Progenitor cell of endocrine pancreas (in vitro differentiated cells): ENCODE results near the gene RIOK3. TPM values are rescaled to one million over a fixed set of nuclear protein-coding genes. Genes with fewer than 3 reads are reported as not detected.

Experiments used
- DNase-seq: peaks from one replicate; pipeline ENCODE4 v3.0.0; 2021; ENCODE audit warnings: low spot score; ENCODE audit not compliant: unreplicated experiment
- H3K27ac Mint-ChIP-seq: 2 replicates; pipeline ENCODE4 v1.8.0; 2021; ENCODE audit warnings: mild to moderate bottlenecking, moderate library complexity, mixed read lengths
- H3K27me3 Mint-ChIP-seq: 2 replicates; pipeline ENCODE4 v1.8.0; 2021; ENCODE audit warnings: mixed read lengths
- H3K36me3 Mint-ChIP-seq: 2 replicates; pipeline ENCODE4 v1.8.0; 2022; ENCODE audit warnings: mixed read lengths; ENCODE audit not compliant: insufficient read depth
- H3K4me1 Mint-ChIP-seq: 2 replicates; pipeline ENCODE4 v1.8.0; 2021; ENCODE audit warnings: low read depth, mixed read lengths
- H3K4me3 Mint-ChIP-seq: 2 replicates; pipeline ENCODE4 v1.8.0; 2021; ENCODE audit warnings: low read depth, mild to moderate bottlenecking, moderate library complexity, mixed read lengths
- H3K9me3 Mint-ChIP-seq: 2 replicates; pipeline ENCODE4 v1.8.0; 2021; ENCODE audit warnings: low read depth, mixed read lengths
- total RNA-seq: library from RNA; stranded (reverse); gene quantifications from 2 replicates; pipeline ENCODE4 v1.2.1, GENCODE V29; 2021
- TF ChIP-seq, protein P1 (sequence below): fragments of 200-600 bp; sonication (generic); IDR thresholded peaks from one replicate; pipeline ENCODE4 v1.5.0; 2021; ENCODE audit warnings: antibody characterized with exemption, mild to moderate bottlenecking; ENCODE audit not compliant: unreplicated experiment

The RIOK3 gene
- total RNA-seq, 1 donor from 2014 or later: 52.8 TPM

DNA sequence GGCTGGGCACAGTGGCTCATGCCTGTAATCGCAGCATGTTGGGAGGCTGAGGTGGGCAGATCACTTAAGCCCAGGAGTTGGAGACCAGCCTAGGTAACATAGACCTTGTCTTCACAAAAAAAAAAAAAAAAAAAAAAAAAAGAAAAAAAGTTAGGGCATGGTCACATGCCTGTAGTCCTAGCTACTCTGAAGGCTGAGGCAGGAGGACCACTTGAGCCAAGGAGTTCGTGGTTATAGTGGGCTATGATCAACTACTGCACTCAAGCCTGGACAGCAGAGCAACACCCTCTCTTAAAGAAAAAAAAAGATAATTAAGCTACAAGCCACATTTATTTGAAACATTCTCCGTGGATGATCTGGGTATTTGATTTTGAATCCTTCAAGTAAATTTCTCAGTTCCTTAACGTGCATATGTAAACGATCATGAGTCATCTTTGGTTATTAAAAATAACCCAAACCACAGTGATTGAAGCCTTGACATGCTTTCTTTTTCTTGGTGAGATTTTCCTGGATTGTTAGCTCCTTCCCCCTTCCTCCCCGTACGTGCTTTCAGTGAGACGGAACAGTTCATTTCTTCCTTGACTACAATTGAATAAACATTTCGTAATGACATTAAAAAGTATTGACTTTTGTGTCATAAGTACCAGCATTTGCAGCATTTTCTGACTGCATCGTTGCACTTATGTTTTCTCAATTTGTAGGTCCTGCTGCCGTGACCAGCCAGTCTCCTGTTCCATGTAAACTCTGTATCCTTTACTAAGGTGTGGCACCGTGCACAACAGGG, 70.5 kb downstream of the RIOK3 start:
- Mint-ChIP-seq H3K36me3 (peaks cover 39% of the 10 kb centered on the region), H3K27ac (no peak overlapping the region), H3K4me1 (no peaks in the 10 kb centered on the region), H3K4me3 (no peak overlapping the region), H3K9me3 (no peaks in the 10 kb centered on the region), H3K27me3 (no peaks in the 10 kb centered on the region)
- TF ChIP-seq, protein P1, sequence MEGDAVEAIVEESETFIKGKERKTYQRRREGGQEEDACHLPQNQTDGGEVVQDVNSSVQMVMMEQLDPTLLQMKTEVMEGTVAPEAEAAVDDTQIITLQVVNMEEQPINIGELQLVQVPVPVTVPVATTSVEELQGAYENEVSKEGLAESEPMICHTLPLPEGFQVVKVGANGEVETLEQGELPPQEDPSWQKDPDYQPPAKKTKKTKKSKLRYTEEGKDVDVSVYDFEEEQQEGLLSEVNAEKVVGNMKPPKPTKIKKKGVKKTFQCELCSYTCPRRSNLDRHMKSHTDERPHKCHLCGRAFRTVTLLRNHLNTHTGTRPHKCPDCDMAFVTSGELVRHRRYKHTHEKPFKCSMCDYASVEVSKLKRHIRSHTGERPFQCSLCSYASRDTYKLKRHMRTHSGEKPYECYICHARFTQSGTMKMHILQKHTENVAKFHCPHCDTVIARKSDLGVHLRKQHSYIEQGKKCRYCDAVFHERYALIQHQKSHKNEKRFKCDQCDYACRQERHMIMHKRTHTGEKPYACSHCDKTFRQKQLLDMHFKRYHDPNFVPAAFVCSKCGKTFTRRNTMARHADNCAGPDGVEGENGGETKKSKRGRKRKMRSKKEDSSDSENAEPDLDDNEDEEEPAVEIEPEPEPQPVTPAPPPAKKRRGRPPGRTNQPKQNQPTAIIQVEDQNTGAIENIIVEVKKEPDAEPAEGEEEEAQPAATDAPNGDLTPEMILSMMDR: no peak
- DNase-seq: no peak

DNA sequence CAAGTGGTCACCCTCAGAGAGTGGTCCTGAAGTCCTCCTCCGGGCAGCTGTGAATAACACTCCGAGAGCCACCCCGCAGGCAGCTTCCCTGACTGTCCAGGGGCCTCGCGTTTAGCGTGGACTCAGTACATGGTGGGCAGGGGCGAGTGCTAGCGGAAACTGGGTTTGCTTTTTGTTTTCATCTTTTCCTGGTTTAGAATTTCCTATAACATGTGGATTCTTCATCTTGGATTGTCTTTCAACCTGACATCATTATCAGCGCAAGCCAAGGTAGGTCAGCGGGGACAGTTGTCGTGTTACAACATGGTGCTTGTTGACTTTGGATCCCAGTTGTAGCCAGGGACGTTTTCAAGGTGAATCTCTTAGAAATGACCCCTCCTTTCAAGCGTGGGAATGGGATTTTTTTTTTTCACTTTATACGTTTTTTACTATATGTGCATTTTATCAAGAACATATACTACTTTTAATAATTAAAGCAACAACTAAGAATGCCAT, 71.2 kb downstream of the RIOK3 start:
- Mint-ChIP-seq H3K4me1 (no peaks in the 10 kb centered on the region), H3K27ac (no peak overlapping the region), H3K9me3 (no peaks in the 10 kb centered on the region), H3K27me3 (no peaks in the 10 kb centered on the region), H3K4me3 (no peak overlapping the region), H3K36me3 (peaks cover 40% of the 10 kb centered on the region)
- TF ChIP-seq, protein P1: no peak
- no peak for DNase-seq

DNA sequence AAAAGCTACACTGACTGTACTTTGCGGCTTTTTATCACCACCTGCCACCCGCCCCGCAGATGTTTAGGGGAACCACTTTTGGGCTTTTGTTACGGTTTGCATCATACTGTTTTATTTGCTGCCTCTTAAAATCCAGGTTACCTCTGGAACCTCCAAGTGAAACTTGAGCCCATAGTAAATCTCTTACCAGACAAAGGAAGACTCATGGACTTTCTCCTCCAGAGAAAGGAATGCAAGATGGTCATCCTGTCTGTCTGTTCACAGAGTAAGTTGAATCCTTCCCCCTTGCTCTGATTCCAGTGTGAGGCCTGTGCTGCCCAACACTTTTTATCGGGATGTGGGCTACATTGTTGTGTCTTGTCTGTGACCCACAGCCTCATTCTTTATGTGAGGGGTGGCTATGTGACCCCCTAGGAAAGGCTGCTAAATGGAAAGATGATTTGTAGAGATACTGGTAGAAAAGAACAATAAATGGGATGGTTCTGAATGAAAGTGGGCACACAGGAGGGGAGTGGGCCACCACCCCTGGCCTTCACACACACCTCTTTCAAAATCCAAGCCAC, 73.5 kb downstream of the RIOK3 start:
- TF ChIP-seq, protein P1: no peak
- peak overlapping the region; percentile 27 for H3K27ac Mint-ChIP-seq

DNA sequence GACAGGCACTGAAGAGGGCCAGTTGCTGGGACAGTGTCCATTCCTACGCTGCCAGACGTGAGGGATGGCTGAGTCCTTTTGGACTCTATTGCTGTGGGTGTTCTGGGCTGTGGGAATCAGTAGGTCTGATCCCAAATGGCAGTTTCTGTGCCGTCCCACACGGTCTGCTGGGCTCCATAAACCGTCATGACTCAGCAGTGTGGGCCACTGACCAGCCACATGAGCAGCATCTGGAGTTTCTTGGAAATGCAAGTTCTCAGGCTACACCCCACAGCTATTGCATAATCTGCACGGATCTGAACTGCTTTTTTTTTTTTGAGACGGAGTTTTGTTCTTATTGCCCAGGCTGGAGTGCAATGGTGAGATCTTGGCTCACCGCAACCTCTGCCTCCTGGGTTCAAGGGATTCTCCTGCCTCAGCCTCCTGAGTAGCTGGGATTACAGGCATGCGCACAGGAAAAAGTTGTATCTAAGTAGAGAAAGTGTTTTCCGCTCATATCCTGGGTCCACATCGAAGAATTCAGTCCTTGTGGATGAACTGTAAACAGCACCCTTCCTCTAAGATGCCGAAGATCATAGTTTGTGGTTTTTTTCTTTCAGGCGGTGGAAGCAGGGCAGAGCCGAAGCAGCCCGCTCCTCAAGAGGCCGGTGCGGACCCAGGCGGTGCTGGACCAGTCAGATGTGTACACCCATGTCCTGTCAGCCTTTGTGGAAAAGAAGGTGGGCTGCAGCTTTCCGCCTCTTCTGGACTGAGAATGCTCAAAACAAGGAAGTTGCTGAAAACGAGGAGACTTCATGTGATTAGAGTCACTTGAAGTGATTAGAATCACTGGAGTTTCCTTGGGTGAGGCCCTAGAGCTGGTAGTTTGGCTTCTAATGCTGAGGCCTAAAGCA, 75.7 kb downstream of the RIOK3 start:
- H3K36me3 Mint-ChIP-seq: peaks cover 29% of the 10 kb centered on the region
- no peaks in the 10 kb centered on the region for H3K4me1 Mint-ChIP-seq
- TF ChIP-seq, protein P1: no peak
- peak overlapping the region; percentile 13 for H3K27ac Mint-ChIP-seq
- no peaks in the 10 kb centered on the region for H3K9me3 Mint-ChIP-seq
- no peak overlapping the region for H3K4me3 Mint-ChIP-seq
- DNase-seq: no peak
- H3K27me3 Mint-ChIP-seq: no peaks in the 10 kb centered on the region

More for the DNA sequence above, 73.5 kb downstream of the RIOK3 start:
- Mint-ChIP-seq H3K9me3 (no peaks in the 10 kb centered on the region), H3K36me3 (peaks cover 32% of the 10 kb centered on the region), H3K4me1 (no peaks in the 10 kb centered on the region), H3K27me3 (no peaks in the 10 kb centered on the region), H3K4me3 (no peak overlapping the region)
- DNase-seq: no peak

DNA sequence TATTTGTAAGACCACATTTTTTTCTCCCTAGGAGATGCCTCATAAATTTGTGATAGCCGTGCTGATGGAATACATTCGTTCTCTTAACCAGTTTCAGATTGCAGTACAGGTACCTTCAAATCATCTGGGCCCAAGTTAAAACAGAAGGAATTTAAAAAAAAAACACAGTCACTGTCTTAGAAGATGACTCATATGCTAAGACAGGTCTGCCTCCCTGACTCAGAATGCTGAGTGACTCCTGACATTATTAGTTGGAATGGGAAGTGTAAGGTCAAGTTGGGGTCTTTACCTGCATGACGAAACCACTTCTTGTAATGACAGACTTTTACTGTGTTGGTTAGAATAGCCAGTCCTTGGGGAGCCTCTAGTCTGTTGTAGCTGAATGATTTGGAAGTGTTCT, 76.5 kb downstream of the RIOK3 start:
- Mint-ChIP-seq H3K4me1 (no peaks in the 10 kb centered on the region), H3K27ac (peak overlapping the region; percentile 13), H3K36me3 (peaks cover 24% of the 10 kb centered on the region), H3K9me3 (no peaks in the 10 kb centered on the region), H3K4me3 (no peak overlapping the region), H3K27me3 (no peaks in the 10 kb centered on the region)
- DNase-seq: no peak
- TF ChIP-seq, protein P1: no peak
